AG10803 (cell line): Measurements from ENCODE around the gene FMNL2.

Experiments used
- DNase-seq: peaks from one replicate; pipeline ENCODE4 v3.0.0; 2010; ENCODE audit warnings: low read depth
- H3K4me3 ChIP-seq: 2 replicates; pipeline ENCODE4 v1.5.1; 2011; ENCODE audit warnings: mild to moderate bottlenecking, low read length, control low read depth
- TF ChIP-seq, protein P1 (sequence below): conservative IDR thresholded peaks from 2 replicates; pipeline ENCODE4 v1.5.1; 2011; ENCODE audit warnings: mild to moderate bottlenecking, low read length, control low read depth, inconsistent platforms

The FMNL2 gene

DNA sequence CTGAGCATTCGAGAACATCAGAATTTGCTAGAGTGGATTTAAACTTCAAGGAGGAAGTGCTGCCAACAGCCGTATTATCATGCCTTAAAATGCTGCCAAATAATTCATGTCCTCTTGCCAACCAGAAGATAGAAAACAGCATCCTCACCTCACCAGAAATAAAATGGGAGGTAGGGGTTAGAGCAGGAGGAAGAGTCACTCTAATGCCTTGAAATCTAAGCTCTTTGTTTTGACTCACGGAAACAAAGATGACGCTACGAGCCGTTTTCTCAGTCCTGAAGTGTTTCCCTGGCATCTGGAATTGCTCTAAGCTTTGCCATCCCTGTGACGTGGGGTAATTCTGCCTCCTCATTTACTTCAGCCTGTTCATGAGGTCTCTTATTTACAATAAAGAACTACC is 285.2 kb downstream of the FMNL2 start:
- TF ChIP-seq, protein P1, sequence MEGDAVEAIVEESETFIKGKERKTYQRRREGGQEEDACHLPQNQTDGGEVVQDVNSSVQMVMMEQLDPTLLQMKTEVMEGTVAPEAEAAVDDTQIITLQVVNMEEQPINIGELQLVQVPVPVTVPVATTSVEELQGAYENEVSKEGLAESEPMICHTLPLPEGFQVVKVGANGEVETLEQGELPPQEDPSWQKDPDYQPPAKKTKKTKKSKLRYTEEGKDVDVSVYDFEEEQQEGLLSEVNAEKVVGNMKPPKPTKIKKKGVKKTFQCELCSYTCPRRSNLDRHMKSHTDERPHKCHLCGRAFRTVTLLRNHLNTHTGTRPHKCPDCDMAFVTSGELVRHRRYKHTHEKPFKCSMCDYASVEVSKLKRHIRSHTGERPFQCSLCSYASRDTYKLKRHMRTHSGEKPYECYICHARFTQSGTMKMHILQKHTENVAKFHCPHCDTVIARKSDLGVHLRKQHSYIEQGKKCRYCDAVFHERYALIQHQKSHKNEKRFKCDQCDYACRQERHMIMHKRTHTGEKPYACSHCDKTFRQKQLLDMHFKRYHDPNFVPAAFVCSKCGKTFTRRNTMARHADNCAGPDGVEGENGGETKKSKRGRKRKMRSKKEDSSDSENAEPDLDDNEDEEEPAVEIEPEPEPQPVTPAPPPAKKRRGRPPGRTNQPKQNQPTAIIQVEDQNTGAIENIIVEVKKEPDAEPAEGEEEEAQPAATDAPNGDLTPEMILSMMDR = no peak
- H3K4me3 ChIP-seq = no peak overlapping the region
- peak; percentile 25 for DNase-seq

DNA sequence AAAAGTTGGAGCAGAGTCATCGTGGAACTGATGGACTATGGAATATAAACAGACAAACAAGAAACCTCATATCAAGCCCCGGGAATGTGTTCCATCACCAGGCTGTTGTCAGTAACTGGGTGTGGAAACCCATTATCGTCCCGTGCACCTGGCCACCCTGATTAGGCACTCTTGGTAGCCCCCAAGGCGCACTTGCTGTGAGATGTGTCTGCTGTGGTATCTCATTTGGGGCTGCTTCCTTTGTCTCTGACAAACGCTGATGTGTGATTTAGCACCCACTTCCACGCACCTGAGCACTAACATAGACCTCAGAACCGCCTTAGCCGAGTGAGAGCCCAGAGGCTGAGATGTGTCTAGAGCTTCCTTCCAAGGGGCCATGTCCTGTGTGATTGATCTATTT is 286.0 kb downstream of the FMNL2 start:
- DNase-seq = no peak
- H3K4me3 ChIP-seq = no peak overlapping the region
- TF ChIP-seq, protein P1 = no peak

- DNase-seq = no peak
- TF ChIP-seq, protein P1 = no peak
- H3K4me3 ChIP-seq = no peak overlapping the region
Measured at GRCh38 chr2:152622219-152622618, 287.2 kb downstream of the FMNL2 start.

- no peak overlapping the region for H3K4me3 ChIP-seq
- DNase-seq = no peak
- TF ChIP-seq, protein P1 = no peak
Measured at GRCh38 chr2:152623076-152623740, 288.2 kb downstream of the FMNL2 start.

GRCh38 chr2:152623775-152624174 is 288.8 kb downstream of the FMNL2 start:
- no peak for DNase-seq
- H3K4me3 ChIP-seq = no peak overlapping the region
- TF ChIP-seq, protein P1 = no peak

DNA sequence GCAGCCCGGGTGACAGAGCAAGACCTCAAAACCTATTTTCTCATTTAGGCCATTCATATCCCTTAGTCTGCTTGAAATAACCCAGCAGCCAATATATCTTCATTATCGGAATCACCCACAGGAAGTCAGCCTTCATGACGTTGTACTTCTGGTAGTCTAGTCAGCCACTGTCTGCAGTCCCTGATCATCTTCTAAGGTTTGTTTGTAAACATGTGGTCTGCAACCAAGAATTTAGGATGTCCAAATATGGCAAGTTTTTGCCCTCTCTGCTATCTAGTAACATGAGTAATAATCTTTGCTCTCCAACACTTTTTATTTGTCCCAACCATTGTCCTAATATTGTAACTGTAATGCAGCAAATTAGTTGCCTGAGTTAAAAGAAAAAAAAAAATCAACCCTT is 289.8 kb downstream of the FMNL2 start:
- no peak for DNase-seq
- H3K4me3 ChIP-seq = no peak overlapping the region
- TF ChIP-seq, protein P1 = no peak

DNA sequence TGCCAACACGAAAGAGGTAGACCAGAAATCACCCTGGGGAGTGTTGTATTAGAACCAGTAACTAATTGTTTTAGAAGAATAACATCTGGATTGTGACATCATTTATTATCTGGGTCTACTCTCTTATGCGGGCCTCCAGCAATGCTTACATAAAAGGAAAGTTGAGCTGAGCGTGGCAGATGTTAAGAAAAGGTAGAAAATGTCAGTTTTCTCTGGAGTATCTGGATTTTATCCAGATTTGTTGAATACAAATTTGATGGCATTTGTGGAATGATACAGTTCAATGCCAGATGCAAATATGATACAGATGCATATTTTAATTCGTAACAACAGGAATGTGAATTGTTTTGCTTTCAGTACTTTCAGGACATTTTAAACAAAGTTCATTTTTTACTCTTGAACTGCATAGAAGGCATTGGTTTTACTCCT is 292.0 kb downstream of the FMNL2 start:
- TF ChIP-seq, protein P1 = no peak
- DNase-seq = peak; percentile 69
- no peak overlapping the region for H3K4me3 ChIP-seq
